ENCODE measurements around the gene BASP1.

Gene BASP1

DNA sequence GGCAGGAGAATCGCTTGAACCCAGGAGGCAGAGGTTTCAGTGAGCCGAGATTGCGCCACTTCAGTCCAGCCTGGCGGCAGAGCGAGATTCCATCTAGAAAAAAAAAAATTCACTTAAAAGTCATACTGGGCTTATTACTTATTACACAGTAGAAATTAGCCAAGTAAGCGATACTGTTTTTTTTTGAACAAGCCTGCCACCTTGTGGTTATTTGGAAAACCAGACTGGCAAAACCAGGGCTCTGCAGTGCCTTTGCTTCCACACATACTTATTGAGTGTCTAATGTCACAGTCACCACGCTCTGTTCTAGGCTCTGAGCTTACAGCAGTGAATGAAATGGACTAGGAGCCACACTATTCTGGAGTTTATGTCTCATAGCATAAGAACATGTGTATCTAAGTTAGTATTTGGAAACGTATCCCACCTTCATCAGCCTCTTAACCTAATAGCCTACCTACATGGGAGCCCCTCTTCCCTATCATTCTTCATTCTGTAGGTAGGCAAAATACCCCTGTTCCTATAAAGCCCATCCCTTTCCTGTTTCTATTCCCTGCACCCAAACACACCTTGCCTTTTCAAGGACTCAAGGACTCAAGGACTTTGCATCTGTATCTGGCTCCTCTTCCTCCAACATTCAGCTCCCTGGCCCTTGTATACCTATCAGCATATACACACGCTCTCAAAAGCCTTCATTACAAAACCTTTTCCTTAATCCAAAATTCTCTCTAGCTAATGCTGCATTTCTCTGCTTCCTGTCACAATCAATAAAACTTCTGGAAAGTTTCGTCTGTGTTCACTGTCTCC, 13.9 kb upstream of the BASP1 start:
- peak; percentile 73 to 77 for DNase-seq (ENCODE audit: low read depth in 1 of 2, low spot score in 1 of 2)
- in situ Hi-C loops (cut with HindIII; ENCODE audit: low pct_unique_long_range_greater_than_20kb, low sequenced_read_pairs): no loop called here
- TF ChIP-seq JUND (IDR thresholded peaks at IDR 0.05; ENCODE audit: low read depth): no peak

DNA sequence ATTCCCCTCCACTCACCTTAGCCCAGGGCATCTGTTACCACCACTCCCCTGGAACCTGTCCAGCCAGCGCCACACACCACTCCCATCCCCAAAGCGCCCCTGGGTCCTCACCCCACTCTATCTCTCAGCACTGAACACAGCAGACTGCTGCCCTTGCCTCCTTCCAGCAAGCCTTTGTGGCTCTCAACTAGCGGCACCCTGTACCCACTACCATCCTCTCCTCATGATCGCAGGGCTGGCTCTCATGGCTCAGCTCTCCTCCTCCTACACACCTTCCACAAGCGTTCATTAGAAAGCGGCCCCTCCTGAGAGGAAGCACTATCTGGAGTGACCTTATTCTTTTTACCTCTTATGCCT, 13.3 kb upstream of the BASP1 start:
- in situ Hi-C loops (cut with HindIII; ENCODE audit: low pct_unique_long_range_greater_than_20kb, low sequenced_read_pairs): no loop called here
- DNase-seq (ENCODE audit: low read depth in 1 of 2, low spot score in 1 of 2): no peak
- no peak for TF ChIP-seq JUND (IDR thresholded peaks at IDR 0.05; ENCODE audit: low read depth)

DNA sequence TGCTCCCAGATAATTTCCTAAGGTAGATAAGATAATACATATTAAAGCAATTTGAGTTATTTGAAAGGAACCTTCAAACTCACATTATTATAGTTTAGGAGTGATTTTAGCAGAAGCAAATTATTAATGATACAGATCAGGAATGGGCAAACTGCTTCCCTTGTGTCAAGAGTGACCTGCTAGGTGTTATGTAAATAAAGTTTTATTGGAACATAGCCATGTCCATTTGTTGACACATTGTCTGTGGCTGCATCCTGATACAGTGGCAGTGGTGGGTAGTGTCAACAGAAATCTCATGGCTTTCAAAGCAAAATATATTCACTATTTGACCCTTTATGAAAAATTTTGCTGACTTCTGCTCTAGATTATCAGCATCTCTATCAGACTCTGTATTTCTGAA, 11.4 kb upstream of the BASP1 start:
- no peak for TF ChIP-seq JUND (IDR thresholded peaks at IDR 0.05; ENCODE audit: low read depth)
- in situ Hi-C loops (cut with HindIII; ENCODE audit: low pct_unique_long_range_greater_than_20kb, low sequenced_read_pairs): no loop called here
- no peak for DNase-seq (ENCODE audit: low read depth in 1 of 2, low spot score in 1 of 2)

DNA sequence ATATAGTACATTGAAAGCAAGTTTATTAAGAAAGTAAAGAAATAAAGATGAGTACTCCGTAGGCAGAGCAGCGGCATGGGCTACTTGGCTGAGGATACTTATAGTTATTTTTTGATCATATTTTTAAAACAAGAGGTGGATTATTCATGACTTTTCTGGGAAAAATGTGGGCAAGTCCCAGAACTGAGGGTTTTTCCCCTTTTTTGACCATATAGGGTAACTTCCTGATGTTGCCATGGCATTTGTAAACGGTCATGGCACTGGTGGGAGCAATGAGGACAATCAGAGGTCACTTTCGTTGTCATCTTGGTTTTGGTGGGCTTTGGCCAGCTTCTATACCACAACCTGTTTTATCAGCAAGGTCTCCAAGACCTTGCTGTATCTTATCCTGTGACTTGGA, 5.2 kb upstream of the BASP1 start:
- TF ChIP-seq JUND (IDR thresholded peaks at IDR 0.05; ENCODE audit: low read depth): no peak
- in situ Hi-C loops (cut with HindIII; ENCODE audit: low pct_unique_long_range_greater_than_20kb, low sequenced_read_pairs): no loop called here
- no peak for DNase-seq (ENCODE audit: low read depth in 1 of 2, low spot score in 1 of 2)

DNA sequence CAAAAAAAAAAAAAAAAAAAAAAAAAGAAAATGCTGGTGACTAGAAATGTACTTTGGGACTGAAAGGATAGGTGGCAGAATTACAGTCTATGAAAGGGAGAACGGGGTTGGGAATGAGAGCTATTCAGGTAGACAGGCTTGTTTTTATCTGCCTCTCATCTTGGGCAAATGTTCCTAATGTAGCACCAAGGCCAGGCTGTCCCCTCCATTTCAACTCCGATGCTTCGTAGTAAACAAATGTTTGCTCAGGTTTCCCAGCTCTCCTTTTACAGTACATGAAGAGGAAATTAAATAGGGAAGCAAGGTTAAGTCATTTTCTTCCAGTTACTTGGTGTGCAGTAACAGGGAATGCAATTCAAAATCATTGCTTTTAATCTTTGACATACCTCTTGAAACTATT, 4.4 kb upstream of the BASP1 start:
- in situ Hi-C loops (cut with HindIII; ENCODE audit: low pct_unique_long_range_greater_than_20kb, low sequenced_read_pairs): no loop called here
- no peak for TF ChIP-seq JUND (IDR thresholded peaks at IDR 0.05; ENCODE audit: low read depth)
- peak; percentile 33 to 72 for DNase-seq (ENCODE audit: low read depth in 1 of 2, low spot score in 1 of 2)

DNA sequence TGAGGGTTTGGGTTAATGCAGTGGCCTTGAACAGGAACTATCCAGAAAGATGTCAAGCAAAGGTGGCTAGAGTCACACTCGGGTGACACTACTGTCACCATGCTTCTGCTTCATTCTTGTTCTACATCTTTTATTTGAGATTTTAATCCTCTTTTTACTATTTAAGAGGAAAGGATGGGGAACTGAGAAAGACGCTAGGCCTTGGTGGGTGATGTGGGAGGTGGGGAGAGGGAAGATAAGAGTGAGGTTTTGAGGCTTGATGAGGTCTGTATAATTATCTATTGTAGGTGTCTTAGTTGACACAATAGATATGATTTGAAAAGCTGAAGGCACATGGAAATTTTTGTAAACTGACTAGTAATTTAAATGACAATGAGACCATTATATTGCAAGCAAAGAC, 3.5 kb upstream of the BASP1 start:
- in situ Hi-C loops (cut with HindIII; ENCODE audit: low pct_unique_long_range_greater_than_20kb, low sequenced_read_pairs): no loop called here
- TF ChIP-seq JUND (IDR thresholded peaks at IDR 0.05; ENCODE audit: low read depth): no peak
- DNase-seq (ENCODE audit: low read depth in 1 of 2, low spot score in 1 of 2): no peak

DNA sequence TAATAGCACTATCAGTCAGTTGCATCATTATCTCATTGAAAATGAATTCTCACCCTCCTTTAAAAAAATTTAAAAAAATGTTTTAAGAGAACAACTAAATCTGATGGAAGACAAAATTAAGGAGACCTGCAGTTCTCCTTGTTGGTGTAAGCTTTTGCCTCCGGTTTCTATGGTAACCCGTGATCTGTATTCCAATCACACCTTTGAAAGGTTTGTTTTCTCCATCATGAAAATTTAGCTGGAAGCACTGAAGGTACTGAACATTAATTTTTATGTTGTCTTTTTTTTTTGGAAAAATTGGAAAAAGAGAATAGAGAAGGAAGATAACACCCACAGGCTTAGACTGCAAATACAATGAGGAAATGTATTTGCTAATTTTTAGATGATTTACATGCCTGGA, 2.5 kb upstream of the BASP1 start:
- no peak for TF ChIP-seq JUND (IDR thresholded peaks at IDR 0.05; ENCODE audit: low read depth)
- in situ Hi-C loops (cut with HindIII; ENCODE audit: low pct_unique_long_range_greater_than_20kb, low sequenced_read_pairs): no loop called here
- no peak for DNase-seq (ENCODE audit: low read depth in 1 of 2, low spot score in 1 of 2)

DNA sequence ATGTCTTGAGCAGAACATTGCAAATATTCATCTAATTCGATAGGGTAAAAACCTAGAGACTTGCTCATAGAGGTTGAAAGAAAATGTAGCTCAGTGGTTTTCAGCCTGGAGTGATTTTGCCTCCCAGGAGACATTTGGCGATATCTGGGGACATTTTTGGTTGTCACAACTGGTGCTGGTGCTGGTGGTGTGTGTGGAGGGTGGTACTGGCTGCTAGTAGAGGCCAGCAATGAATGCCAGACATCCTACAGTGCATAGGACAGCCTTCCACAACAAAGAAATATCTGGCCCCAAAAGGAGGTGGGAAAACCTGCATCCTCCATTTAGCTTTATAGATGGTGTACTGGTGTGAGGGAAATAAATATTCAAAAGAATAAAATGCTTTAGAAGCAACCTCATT, 2.1 kb upstream of the BASP1 start:
- TF ChIP-seq JUND (IDR thresholded peaks at IDR 0.05; ENCODE audit: low read depth): no peak
- in situ Hi-C loops (cut with HindIII; ENCODE audit: low pct_unique_long_range_greater_than_20kb, low sequenced_read_pairs): no loop called here
- DNase-seq (ENCODE audit: low read depth in 1 of 2, low spot score in 1 of 2): no peak

DNA sequence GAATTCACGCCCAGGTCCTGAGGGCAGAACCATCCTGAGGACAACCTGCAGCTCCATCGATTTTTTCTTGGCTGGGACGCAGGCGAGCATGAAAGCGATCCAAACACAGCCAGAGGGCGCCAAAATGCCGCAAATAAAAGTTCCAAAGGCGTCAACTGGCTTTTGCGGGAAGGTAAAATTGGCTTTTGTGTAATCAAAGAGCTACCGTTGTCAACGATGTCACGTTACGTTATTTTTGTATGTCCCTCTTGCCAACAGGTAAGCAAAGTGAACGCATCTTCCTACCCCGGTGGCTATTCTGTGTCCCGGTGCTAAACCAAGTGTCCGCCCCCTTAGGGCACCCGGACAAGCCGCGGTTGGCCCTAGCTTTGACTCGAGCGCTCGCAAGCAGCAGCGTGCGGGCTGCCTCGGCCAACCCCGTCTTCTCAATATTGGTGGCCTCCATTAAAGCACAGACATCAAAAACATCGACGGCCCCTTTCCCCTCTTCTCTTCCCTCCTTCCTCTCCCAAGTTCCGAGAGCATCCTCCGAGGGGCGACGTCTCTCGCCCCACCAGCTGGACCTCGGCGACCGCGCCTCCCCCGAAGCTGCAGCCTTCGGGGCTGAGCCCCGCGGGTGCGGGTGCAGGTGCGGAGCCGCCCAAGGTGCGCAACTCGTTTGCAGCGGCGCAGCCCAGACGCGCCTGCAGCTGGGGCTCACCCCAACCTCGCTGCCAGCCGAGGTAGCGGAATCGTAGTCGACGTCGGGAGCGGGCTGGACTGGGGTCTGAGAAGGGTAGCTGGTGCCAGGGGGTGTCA, 1.1 kb upstream of the BASP1 start:
- DNase-seq (ENCODE audit: low read depth in 1 of 2, low spot score in 1 of 2): peak; percentile 87 to 96
- TF ChIP-seq JUND (IDR thresholded peaks at IDR 0.05; ENCODE audit: low read depth): no peak
- in situ Hi-C loops (cut with HindIII; ENCODE audit: low pct_unique_long_range_greater_than_20kb, low sequenced_read_pairs): no loop called here

DNA sequence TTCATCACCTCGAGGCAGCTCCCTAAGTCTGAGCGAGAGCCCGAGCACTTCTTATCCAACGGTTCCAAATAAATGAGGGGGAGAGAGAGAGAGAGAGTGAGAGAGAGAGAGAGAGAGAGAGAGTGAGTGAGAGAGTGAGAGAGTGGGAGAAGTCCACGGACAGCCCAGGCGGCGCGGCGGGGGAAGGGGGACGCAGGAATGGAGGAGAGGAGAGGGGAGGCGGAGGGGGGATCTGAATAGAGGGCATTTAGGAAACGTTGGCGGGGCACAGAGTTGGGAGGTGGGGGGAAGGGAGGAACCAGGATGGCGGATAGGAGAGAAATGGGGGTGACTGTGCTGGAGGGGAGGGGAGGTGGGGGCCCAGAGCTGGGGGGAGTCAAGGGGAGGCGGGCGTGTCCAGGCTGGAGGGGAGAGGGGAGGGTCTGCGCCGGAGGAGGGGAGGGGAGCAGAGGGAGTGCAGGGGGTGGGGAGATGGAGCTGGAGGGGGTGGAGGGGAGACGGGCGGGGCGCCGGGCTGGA, 398 bp upstream of the BASP1 start:
- no peak for DNase-seq (ENCODE audit: low read depth in 1 of 2, low spot score in 1 of 2)
- in situ Hi-C loops (cut with HindIII; ENCODE audit: low pct_unique_long_range_greater_than_20kb, low sequenced_read_pairs): no loop called here
- no peak for TF ChIP-seq JUND (IDR thresholded peaks at IDR 0.05; ENCODE audit: low read depth)

DNA sequence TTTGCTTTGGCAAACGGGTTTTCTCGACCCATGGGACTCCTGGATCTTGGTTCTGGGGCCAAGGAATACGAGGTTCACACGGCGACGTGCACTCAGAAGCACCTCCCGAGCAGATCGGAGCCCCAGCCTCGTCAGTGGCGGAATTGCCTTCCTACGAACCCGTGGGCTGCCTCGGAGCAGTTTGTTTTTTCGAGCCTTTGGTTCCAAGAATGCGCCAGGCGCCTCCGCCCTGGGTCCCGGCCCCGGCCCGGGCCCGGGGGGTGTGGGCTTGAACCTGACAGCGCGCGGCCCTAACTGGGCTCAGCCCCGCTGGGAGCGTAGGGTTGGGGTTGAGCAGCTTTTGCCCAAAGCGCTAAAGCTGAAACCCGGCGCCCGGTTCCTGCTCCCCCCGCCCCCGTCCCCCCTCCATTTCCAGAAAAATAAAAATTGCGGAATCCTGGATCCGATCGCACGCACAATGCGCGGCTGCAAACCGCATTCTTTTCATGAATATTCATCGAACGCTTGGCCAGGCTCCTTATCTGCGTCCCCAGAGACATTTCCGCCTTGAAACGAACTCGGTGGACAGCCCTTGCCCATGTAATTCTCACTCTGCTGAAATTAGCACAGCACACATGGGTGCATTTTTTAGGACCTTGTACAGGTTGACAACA, 1.0 kb downstream of the BASP1 start:
- DNase-seq (ENCODE audit: low read depth in 1 of 2, low spot score in 1 of 2): no peak
- in situ Hi-C loops (cut with HindIII; ENCODE audit: low pct_unique_long_range_greater_than_20kb, low sequenced_read_pairs): no loop called here

DNA sequence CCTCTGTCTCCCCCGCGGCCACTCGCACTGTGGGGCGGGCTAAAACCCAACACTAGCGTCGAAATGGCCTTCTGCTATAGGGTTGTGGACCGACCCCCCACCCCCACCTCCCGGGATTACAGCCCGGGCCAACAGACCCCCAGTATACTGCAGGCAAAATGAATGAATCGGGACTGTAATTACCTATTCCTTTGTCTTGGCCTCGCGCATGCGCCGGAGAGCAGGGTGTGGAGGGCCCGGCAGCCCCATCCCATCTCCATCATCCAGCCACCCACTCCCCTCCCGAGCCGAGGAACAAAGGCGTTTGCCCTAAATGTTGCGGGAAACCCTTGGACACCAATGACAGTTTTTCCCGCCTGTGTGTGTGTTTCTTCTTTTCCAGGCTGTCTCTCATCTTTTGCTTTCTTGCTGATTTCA, 1.6 kb downstream of the BASP1 start:
- DNase-seq (ENCODE audit: low read depth in 1 of 2, low spot score in 1 of 2): no peak
- TF ChIP-seq JUND (IDR thresholded peaks at IDR 0.05; ENCODE audit: low read depth): no peak
- in situ Hi-C loops (cut with HindIII; ENCODE audit: low pct_unique_long_range_greater_than_20kb, low sequenced_read_pairs): no loop called here

More for the DNA sequence above, 1.0 kb downstream of the BASP1 start:
- TF ChIP-seq JUND (IDR thresholded peaks at IDR 0.05; ENCODE audit: low read depth): no peak

DNA sequence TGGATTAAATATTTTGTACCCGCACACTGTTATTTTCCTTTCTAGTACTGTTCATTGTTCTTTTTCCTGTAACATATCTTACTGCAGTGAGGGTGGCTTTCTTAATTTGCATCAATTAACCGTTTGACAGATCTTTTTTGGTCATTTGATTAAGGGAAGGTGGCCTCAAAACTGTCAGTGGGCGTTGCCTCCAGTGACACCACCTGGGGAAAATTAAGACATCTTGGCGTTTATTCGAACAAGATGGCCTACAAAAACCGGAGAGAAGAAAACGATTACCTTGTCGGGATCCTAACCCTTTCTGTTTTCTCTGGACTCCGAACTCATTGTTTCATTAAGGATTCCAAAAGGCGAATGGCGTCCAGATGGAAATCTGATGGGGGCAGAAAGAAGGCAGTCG, 2.0 kb downstream of the BASP1 start:
- TF ChIP-seq JUND (IDR thresholded peaks at IDR 0.05; ENCODE audit: low read depth): no peak
- in situ Hi-C loops (cut with HindIII; ENCODE audit: low pct_unique_long_range_greater_than_20kb, low sequenced_read_pairs): no loop called here
- DNase-seq (ENCODE audit: low read depth in 1 of 2, low spot score in 1 of 2): no peak

Data from T47D (cell line).